Upper lobe of right lung (tissue), 1 donor: ENCODE data around the gene RBMS3. TPM values are rescaled to one million over a fixed set of nuclear protein-coding genes. Genes with fewer than 3 reads are reported as not detected.
A peak's percentile ranks its signal among the peaks of the same experiment; 100 is the strongest.

Experiments
- ATAC-seq: fragments of 200-7000 bp; cut with Tn5 transposase; one replicate; pipeline ENCODE4 v1.9.1; 2020; ENCODE audit warnings: mild to moderate bottlenecking, moderate library complexity
- DNase-seq: peaks from one replicate; pipeline ENCODE4 v3.0.0-alpha.2; 2020
- H3K27ac ChIP-seq: fragments of 200-600 bp; one replicate; pipeline ENCODE4 v1.8.0; 2022
- H3K27me3 ChIP-seq: fragments of 200-600 bp; one replicate; pipeline ENCODE4 v1.8.0; 2022; ENCODE audit warnings: mild to moderate bottlenecking
- H3K36me3 ChIP-seq: fragments of 200-600 bp; one replicate; pipeline ENCODE4 v1.8.0; 2022
- H3K4me1 ChIP-seq: fragments of 200-600 bp; one replicate; pipeline ENCODE4 v1.8.0; 2022
- H3K4me3 ChIP-seq: fragments of 200-600 bp; one replicate; pipeline ENCODE4 v1.8.0; 2022; ENCODE audit warnings: mild to moderate bottlenecking
- H3K9me3 ChIP-seq: fragments of 200-600 bp; one replicate; pipeline ENCODE4 v1.8.0; 2022
- intact Hi-C: fragments of 100-400 bp; cut with DNase I; formaldehyde crosslinking; loops from one replicate; pipeline ENCODE4 v1.11.0; 2022
- total RNA-seq: library from RNA; stranded (reverse); fragmentation: NEBNext Ultra II Directional; extraction: Animal tissue kit (Norgen Biotek cat#: 25700); gene quantifications from one replicate; pipeline ENCODE4 v1.2.1, GENCODE V29; 2021
- TF ChIP-seq, protein P1 (sequence below): fragments of 200-600 bp; IDR thresholded peaks from one replicate; pipeline ENCODE4 v1.8.0; 2022; ENCODE audit warnings: antibody characterized with exemption
- donor health status: DM: no; HTN: yes; CAD: no; lungs with severe emphysema.

Gene RBMS3
- total RNA-seq, 1 donor from 2014 or later, result 85.9 TPM

DNA sequence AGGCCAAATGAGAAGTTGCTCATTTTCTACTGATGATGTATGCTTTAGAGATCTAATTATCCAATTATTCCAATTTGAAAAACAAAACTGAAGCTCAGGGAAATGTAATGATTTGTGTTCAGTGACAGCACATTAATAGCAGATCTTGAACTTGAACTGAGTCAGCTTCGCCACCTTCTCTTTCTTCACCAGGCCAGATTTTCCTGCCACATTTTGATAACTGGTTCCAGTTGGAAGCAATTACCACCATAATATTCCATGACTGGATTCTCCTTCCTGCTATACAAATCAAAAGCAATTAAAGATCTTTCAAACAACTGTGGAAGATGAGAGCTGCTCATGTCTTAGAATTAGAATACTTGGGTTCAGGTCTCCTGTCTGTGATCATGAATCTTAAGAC, 334.1 kb downstream of the RBMS3 start:
- no peak overlapping the region for H3K27ac ChIP-seq
- no peaks in the 10 kb centered on the region for H3K27me3 ChIP-seq
- TF ChIP-seq, protein P1, sequence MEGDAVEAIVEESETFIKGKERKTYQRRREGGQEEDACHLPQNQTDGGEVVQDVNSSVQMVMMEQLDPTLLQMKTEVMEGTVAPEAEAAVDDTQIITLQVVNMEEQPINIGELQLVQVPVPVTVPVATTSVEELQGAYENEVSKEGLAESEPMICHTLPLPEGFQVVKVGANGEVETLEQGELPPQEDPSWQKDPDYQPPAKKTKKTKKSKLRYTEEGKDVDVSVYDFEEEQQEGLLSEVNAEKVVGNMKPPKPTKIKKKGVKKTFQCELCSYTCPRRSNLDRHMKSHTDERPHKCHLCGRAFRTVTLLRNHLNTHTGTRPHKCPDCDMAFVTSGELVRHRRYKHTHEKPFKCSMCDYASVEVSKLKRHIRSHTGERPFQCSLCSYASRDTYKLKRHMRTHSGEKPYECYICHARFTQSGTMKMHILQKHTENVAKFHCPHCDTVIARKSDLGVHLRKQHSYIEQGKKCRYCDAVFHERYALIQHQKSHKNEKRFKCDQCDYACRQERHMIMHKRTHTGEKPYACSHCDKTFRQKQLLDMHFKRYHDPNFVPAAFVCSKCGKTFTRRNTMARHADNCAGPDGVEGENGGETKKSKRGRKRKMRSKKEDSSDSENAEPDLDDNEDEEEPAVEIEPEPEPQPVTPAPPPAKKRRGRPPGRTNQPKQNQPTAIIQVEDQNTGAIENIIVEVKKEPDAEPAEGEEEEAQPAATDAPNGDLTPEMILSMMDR, result no peak
- no peaks in the 10 kb centered on the region for H3K36me3 ChIP-seq
- no peak overlapping the region for H3K4me3 ChIP-seq
- intact Hi-C loops, result no loop called here
- DNase-seq, result no peak
- H3K9me3 ChIP-seq, result no peaks in the 10 kb centered on the region
- peaks cover 4% of the 10 kb centered on the region for H3K4me1 ChIP-seq
- no peak for ATAC-seq

DNA sequence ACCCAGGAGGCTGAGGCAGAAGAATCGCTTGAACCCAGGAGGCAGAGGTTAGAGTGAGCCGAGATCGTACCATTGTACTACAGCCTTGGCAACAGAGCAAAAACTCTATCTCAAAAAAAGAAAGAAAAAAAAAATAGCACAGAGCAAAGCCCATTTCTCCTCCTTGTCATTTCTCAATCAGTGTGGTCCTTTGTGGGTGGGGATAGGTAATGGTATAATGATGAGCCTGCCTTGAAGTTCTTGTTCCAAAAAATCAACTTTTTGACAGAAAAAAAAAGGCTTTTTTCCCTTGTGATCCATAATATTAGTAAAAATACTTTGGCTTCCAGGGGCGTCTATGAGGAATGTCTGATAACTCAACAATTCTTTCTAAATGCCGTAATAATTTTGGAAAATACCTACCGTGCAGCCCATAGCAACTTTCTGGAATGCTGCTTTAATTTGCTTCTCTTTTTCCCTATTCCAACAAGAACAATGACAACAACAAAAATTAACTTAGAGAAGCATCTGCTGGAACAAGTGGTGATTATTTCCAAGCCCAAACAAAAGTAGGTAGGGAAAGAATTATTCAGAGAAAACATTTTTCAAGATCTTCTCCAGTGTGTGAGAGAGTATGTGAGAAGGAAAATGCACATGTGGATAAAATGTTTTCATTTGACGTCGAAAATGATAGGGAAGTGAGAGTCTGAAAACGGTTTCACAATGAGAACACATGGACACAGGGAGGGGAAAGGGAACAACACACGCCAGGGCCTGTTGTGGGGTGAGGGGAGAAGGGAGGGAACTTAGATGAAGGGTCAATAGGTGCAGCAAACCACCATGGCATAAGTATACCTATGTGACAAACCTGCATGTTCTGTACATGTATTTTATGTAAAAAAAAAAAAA, 337.8 kb downstream of the RBMS3 start:
- no peaks in the 10 kb centered on the region for H3K36me3 ChIP-seq
- DNase-seq (no peak), ATAC-seq (peak; percentile 75)
- H3K4me1 ChIP-seq, result peaks cover 4% of the 10 kb centered on the region
- intact Hi-C loops, result no loop called here
- no peak overlapping the region for H3K4me3 ChIP-seq
- no peaks in the 10 kb centered on the region for H3K9me3 ChIP-seq
- H3K27ac ChIP-seq, result no peak overlapping the region
- H3K27me3 ChIP-seq, result no peaks in the 10 kb centered on the region
- TF ChIP-seq, protein P1, result no peak

DNA sequence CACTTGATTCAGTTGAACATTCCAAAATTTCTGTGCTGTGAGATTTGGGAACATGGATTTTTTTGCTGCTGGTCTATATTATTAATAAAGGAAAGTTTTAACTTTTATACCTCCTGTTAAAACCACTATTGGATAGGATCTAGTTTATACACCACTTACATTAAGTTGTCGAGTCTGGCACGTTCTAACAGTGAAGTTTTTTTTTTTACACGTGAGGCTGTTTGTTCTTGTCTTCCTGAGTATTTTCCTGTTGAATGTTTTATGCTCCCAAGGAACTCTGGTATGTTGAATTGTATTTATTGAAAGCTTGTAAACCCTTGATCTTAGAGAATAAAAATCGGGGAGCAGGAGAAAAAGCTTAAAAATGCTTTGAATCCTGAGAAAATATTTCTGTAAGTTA, 338.8 kb downstream of the RBMS3 start:
- Histone ChIP-seq H3K27me3 (no peaks in the 10 kb centered on the region), H3K36me3 (no peaks in the 10 kb centered on the region), H3K4me1 (peaks cover 4% of the 10 kb centered on the region), H3K9me3 (no peaks in the 10 kb centered on the region), H3K4me3 (no peak overlapping the region), H3K27ac (no peak overlapping the region)
- no peak for ATAC-seq
- TF ChIP-seq, protein P1, result no peak
- intact Hi-C loops, result no loop called here
- DNase-seq, result no peak

DNA sequence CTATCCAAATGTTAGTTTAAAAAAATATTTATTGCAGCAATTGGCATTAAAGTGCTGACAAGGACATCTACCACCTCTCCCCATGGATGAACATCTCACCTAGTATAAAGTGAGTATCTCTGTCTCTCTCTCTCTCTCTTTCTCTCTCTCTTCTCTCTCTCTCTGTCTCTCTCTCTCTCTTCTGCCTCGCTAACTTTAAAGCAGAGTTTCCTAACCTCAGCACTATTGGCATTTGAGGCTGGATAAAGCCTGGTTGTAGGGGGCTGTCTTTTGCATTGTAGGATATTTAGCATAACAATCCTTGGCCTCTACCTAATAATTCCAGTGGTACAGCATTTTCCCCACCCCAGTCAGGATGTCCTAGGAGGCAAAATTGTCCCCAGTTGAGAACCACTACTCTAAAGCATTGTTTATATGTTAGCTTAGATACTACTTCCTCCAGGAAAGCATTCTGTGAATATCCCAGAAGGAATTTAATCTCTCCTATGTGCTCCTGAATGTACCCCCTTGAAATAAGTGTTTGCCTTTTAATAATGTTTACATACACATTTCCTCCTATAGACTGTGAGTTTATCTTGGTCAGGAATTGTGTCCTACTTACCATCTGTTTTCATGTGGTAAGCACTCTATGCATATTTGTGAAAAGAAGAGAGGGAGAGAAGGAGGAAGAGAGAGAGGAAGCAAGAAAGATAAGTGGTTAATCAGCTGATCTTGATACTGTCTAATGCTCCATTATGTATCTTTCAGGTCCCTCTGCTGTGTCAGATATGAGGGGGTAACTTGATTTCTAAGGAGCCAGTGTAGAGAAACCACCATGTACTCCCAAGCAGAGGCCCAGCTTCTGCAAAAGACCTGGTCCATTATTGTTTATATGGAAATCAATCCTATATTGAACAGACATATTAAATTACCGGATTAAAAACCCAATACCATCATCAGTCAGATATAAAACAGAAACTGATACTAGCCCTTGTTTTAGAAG, 346.6 kb downstream of the RBMS3 start:
- H3K27ac ChIP-seq, result no peak overlapping the region
- H3K4me1 ChIP-seq, result peaks cover 4% of the 10 kb centered on the region
- intact Hi-C loops, result no loop called here
- no peak overlapping the region for H3K4me3 ChIP-seq
- H3K9me3 ChIP-seq, result no peaks in the 10 kb centered on the region
- TF ChIP-seq, protein P1, result no peak
- ATAC-seq (no peak), DNase-seq (no peak)
- H3K36me3 ChIP-seq, result no peaks in the 10 kb centered on the region
- no peaks in the 10 kb centered on the region for H3K27me3 ChIP-seq

DNA sequence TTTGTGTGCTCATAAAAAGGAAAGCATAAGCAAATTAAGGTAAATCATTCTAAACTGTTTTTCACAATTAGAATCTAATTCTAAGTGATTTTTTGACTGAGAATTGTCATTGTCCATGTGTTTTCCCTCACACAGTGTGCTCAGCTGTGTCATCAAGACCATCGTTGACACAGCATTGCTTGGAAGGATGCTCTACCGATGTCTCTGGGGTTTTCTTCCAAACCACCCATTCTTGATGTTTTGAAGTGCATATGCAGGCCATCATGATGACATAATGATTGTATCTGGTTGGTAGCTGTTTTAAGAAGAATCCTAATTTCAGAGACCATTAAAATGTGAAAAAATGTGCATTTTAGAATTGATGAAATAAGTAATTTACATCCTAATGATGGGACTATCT, 347.9 kb downstream of the RBMS3 start:
- Histone ChIP-seq H3K27ac (no peak overlapping the region), H3K36me3 (no peaks in the 10 kb centered on the region), H3K4me1 (peaks cover 4% of the 10 kb centered on the region), H3K9me3 (no peaks in the 10 kb centered on the region), H3K27me3 (no peaks in the 10 kb centered on the region), H3K4me3 (no peak overlapping the region)
- ATAC-seq, result no peak
- TF ChIP-seq, protein P1, result no peak
- intact Hi-C loops, result no loop called here
- DNase-seq, result no peak
